Body of pancreas (tissue), 4 donors: ENCODE measurements around the gene THSD4. TPM values are rescaled to one million over a fixed set of nuclear protein-coding genes. Genes with fewer than 3 reads are reported as not detected.

Experiments used
- ATAC-seq: fragments of 150-250 bp; one replicate; pipeline ENCODE4 v1.9.1; 2016
- DNase-seq, 4 donors: peaks; one replicate each; pipeline ENCODE4 v3.0.0-alpha.2; 2019
- H3K27ac ChIP-seq, 4 donors: fragments of 200-600 bp; sonication (generic); 1 replicate in 3 of 4; 2 replicates in 1 of 4; pipeline versions ENCODE4 v1.5.1 to v1.6.1; 2016 to 2019; ENCODE audit warnings: mild to moderate bottlenecking in 1 of 4, mixed read lengths in 1 of 4, moderate library complexity in 1 of 4
- H3K27me3 ChIP-seq, 2 donors: fragments of 200-600 bp; sonication (generic); one replicate each; pipeline ENCODE4 v1.6.0; 2016; ENCODE audit warnings: mild to moderate bottlenecking in 1 of 2
- H3K36me3 ChIP-seq, 2 donors: fragments of 200-600 bp; sonication (generic); replicated peaks in 1 of 2; 2 replicates each; pipeline ENCODE4 v1.5.1; 2016; ENCODE audit warnings: low read depth in 2 of 2; ENCODE audit not compliant: insufficient read depth in 1 of 2
- H3K4me1 ChIP-seq: fragments of 200-600 bp; sonication (generic); one replicate; pipeline ENCODE4 v1.6.0; 2016
- H3K4me3 ChIP-seq, 2 donors: fragments of 200-600 bp; sonication (generic); 1 replicate in 1 of 2; 2 replicates in 1 of 2; pipeline ENCODE4 v1.5.1; 2016 to 2019
- H3K9me3 ChIP-seq, 3 donors: fragments of 200-600 bp; sonication (generic); 1 replicate in 2 of 3; 2 replicates in 1 of 3; pipeline ENCODE4 v1.5.1; 2016
- CTCF ChIP-seq, 7 experiments: fragments of 450-650 bp in 4 of 7; fragments of 200-600 bp in 3 of 7; sonication (generic) in 3 of 7; IDR thresholded peaks; one replicate each; pipeline ENCODE4 v1.5.1; 2016 to 2019; ENCODE audit warnings: antibody characterized with exemption in 7 of 7
- POLR2A ChIP-seq, 3 donors: fragments of 450-650 bp; IDR thresholded peaks; one replicate each; pipeline ENCODE4 v1.6.1; 2016; ENCODE audit warnings: antibody characterized with exemption in 3 of 3, mild to moderate bottlenecking in 2 of 3
- WGBS, 2 donors: methylation state at CpG; one replicate each; pipeline ENCODE4 v1.1.5; 2017; 5-methylcytosine and 5-hydroxymethylcytosine counted together
- intact Hi-C: fragments of 100-400 bp; cut with DNase I; formaldehyde crosslinking; loops from one replicate; pipeline ENCODE4 v1.15.1; 2023
- total RNA-seq, 2 donors: library from RNA; depleted of rRNA; stranded (reverse); fragments of >200 nt; gene quantifications; one replicate each; pipeline ENCODE4 v1.1.0, GENCODE V29; 2016

THSD4 gene
- total RNA-seq, 2 donors from 2014 or later, result 12.9 to 16.1 TPM

GRCh38 chr15:71183063-71183462 is 67.8 kb downstream of the THSD4 start:
- ATAC-seq (no peak), DNase-seq (no peak)
- no peak overlapping the region for H3K4me3 ChIP-seq
- H3K4me1 ChIP-seq, result no peaks in the 10 kb centered on the region
- no peaks in the 10 kb centered on the region for H3K9me3 ChIP-seq
- no peak overlapping the region for H3K27ac ChIP-seq
- no peaks in the 10 kb centered on the region for H3K27me3 ChIP-seq
- WGBS, 2 donors, result 78 to 80% methylated on average over 9 of the region's 9 CpGs
- H3K36me3 ChIP-seq, result no peaks in the 10 kb centered on the region
- intact Hi-C loops, result no loop called here
- TF ChIP-seq CTCF (IDR thresholded peaks at IDR 0.05), result no peak
- TF ChIP-seq POLR2A (IDR thresholded peaks at IDR 0.05), result no peak

GRCh38 chr15:71185706-71186105 is 70.4 kb downstream of the THSD4 start:
- Histone ChIP-seq H3K27ac (no peak overlapping the region), H3K36me3 (no peaks in the 10 kb centered on the region), H3K27me3 (no peaks in the 10 kb centered on the region), H3K4me3 (no peak overlapping the region), H3K9me3 (no peaks in the 10 kb centered on the region), H3K4me1 (no peaks in the 10 kb centered on the region)
- 55 to 65% methylated on average over 5 of the region's 5 CpGs for WGBS, 2 donors
- DNase-seq (no peak), ATAC-seq (no peak)
- TF ChIP-seq CTCF (IDR thresholded peaks at IDR 0.05), result no peak
- TF ChIP-seq POLR2A (IDR thresholded peaks at IDR 0.05), result no peak
- intact Hi-C loops, result no loop called here

- DNase-seq (no peak), ATAC-seq (no peak)
- intact Hi-C loops, result no loop called here
- Histone ChIP-seq H3K9me3 (no peaks in the 10 kb centered on the region), H3K36me3 (no peaks in the 10 kb centered on the region), H3K27ac (no peak overlapping the region), H3K4me1 (no peaks in the 10 kb centered on the region), H3K4me3 (no peak overlapping the region), H3K27me3 (no peaks in the 10 kb centered on the region)
- TF ChIP-seq CTCF (IDR thresholded peaks at IDR 0.05) (no peak), POLR2A (IDR thresholded peaks at IDR 0.05) (no peak)
- WGBS, 2 donors, result 30 to 70% methylated on average over 2 to 3 of the region's 3 CpGs
Observed at GRCh38 chr15:71186267-71186666, 71.0 kb downstream of the THSD4 start.

- Histone ChIP-seq H3K36me3 (no peaks in the 10 kb centered on the region), H3K4me1 (no peaks in the 10 kb centered on the region), H3K27me3 (no peaks in the 10 kb centered on the region), H3K4me3 (no peak overlapping the region), H3K9me3 (no peaks in the 10 kb centered on the region), H3K27ac (no peak overlapping the region)
- ATAC-seq (no peak), DNase-seq (no peak)
- WGBS, 2 donors, result 55 to 71% methylated on average over 5 of the region's 5 CpGs
- intact Hi-C loops, result no loop called here
- no peak for TF ChIP-seq POLR2A (IDR thresholded peaks at IDR 0.05)
- no peak for TF ChIP-seq CTCF (IDR thresholded peaks at IDR 0.05)
Observed at GRCh38 chr15:71187078-71187477, 71.8 kb downstream of the THSD4 start.

GRCh38 chr15:71187526-71187925 is 72.3 kb downstream of the THSD4 start:
- Histone ChIP-seq H3K4me1 (no peaks in the 10 kb centered on the region), H3K36me3 (no peaks in the 10 kb centered on the region), H3K27ac (no peak overlapping the region), H3K4me3 (no peak overlapping the region), H3K27me3 (no peaks in the 10 kb centered on the region), H3K9me3 (no peaks in the 10 kb centered on the region)
- TF ChIP-seq CTCF (IDR thresholded peaks at IDR 0.05) (no peak), POLR2A (IDR thresholded peaks at IDR 0.05) (no peak)
- 72 to 77% methylated on average over 5 of the region's 5 CpGs for WGBS, 2 donors
- ATAC-seq (no peak), DNase-seq (no peak)
- intact Hi-C loops, result no loop called here
